ENCODE measurements around the gene IMPACT. TPM values are rescaled to one million over a fixed set of nuclear protein-coding genes. Genes with fewer than 3 reads are reported as not detected.
A peak's percentile ranks its signal among the peaks of the same experiment; 100 is the strongest.

The IMPACT gene
- total and polyA plus RNA-seq, 2 of the 4 experiments (the other 2 are of a cell fraction), result 11.8 to 13.8 TPM

DNA sequence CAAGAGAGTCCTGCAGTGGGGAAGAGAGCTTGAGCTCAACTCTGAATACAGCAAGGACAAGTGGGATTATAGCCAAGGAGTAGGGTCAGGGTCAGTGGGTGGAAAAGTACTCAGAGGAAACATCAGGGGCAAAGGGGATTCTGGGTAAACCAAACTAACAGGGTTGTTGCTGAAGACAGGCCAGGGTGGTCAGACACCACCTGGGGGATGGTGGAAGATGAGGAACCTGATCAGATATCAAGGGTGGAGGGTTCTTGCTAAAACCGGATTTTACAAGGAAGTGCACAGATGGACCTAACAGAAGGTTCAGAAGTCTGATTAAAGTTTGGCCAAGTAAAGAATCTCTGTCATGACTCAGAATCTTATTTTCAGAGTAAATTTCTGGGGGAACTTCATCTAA lies 45.3 kb upstream of the IMPACT start:
- ATAC-seq (ENCODE audit: low read depth) (no peak), DNase-seq (no peak)
- Histone ChIP-seq H3K4me1 (ENCODE audit: control insufficient read depth, insufficient read depth, low read length) (peaks cover 1% of the 10 kb centered on the region; the same call in 1 of the 2 replicates), H2BK120ac (ENCODE audit: low read depth, low read length) (no peak overlapping the region), H3K9ac (ENCODE audit: low read depth, low read length) (no peak overlapping the region), H2AK5ac (ENCODE audit: low read depth, low read length) (no peak overlapping the region), H3K14ac (replicated peaks; ENCODE audit: low read depth, low read length) (0 out of 2 replicates have a peak overlapping the region, but pooled peaks have one; percentile 32), H3K4me2 (ENCODE audit: low read depth, low read length) (no peak overlapping the region), H3K56ac (ENCODE audit: extremely low read depth, insufficient read depth, low read length) (no peak overlapping the region), H3K23ac (ENCODE audit: low read depth, low read length) (no peak overlapping the region), H3K27me3 (ENCODE audit: control insufficient read depth, insufficient read depth, low read length) (no peaks in the 10 kb centered on the region), H3K9me1 (ENCODE audit: insufficient read depth, low read length) (peaks cover 6% of the 10 kb centered on the region), H4K20me1 (ENCODE audit: insufficient read depth, low read length) (no peaks in the 10 kb centered on the region), H2BK5ac (ENCODE audit: low read depth, low read length, poor library complexity, severe bottlenecking) (no peak overlapping the region), H2BK15ac (ENCODE audit: low read depth, low read length) (no peak overlapping the region), H4K8ac (ENCODE audit: low read depth in 2 of 2, low read length in 2 of 2) (no peak overlapping the region), H2AK9ac (replicated peaks; ENCODE audit: low read depth, low read length, poor library complexity) (no peak overlapping the region), H2AFZ (replicated peaks; ENCODE audit: low read length, poor library complexity) (no peak overlapping the region), H3K36me3 (ENCODE audit: control insufficient read depth, insufficient read depth, low read length) (no peaks in the 10 kb centered on the region; the same call in 1 of the 2 replicates), H3K18ac (ENCODE audit: low read depth, low read length) (no peak overlapping the region), H3K4me3 (ENCODE audit: insufficient read depth, low read depth, low read length) (no peak overlapping the region), H4K91ac (ENCODE audit: insufficient read depth, low read depth, low read length) (no peak overlapping the region), H3K4ac (ENCODE audit: low read depth, low read length) (no peak overlapping the region), H3K27ac (ENCODE audit: insufficient read depth, low read length) (no peak overlapping the region), H2BK20ac (ENCODE audit: low read depth, low read length) (no peak overlapping the region), H3K79me1 (ENCODE audit: low read depth in 1 of 2, low read length in 2 of 2) (peaks cover 0 to 9% of the 10 kb centered on the region in 2 experiments; a peak in 1 of 4 replicates), H4K5ac (ENCODE audit: low read depth, low read length) (no peak overlapping the region), H3K9me3 (ENCODE audit: control insufficient read depth, insufficient read depth, low read length) (no peaks in the 10 kb centered on the region)
- no TSS peak for BruUV-seq (replicated peaks)
- TF ChIP-seq, protein P1, sequence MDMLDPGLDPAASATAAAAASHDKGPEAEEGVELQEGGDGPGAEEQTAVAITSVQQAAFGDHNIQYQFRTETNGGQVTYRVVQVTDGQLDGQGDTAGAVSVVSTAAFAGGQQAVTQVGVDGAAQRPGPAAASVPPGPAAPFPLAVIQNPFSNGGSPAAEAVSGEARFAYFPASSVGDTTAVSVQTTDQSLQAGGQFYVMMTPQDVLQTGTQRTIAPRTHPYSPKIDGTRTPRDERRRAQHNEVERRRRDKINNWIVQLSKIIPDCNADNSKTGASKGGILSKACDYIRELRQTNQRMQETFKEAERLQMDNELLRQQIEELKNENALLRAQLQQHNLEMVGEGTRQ (IDR thresholded peaks at IDR 0.05; ENCODE audit: low read depth, low read length), result no peak
- no peak for TF ChIP-seq RCOR1 (IDR thresholded peaks at IDR 0.05; ENCODE audit: insufficient replicate concordance, low read length)
- POLR2A ChIA-PET (ENCODE audit: unreplicated experiment), result no interaction called here
- WGBS, 2 experiments (ENCODE audit: extremely low coverage in 2 of 2, insufficient read length in 1 of 2), result 100% methylated on average over 1 of the region's 1 CpG; no CpG with 5 or more reads in 1 of the 2 experiments
- CTCF ChIA-PET, result no interaction called here
- intact Hi-C loops (cut with micrococcal nuclease) (no loop called here), in situ Hi-C loops (cut with MboI; ENCODE audit: low sequenced_read_pairs) (no loop called here), dilution Hi-C loops (cut with HindIII; ENCODE audit: low sequenced_read_pairs, unreplicated experiment) (no loop called here)
